HG02678 (cell line): Measurements from ENCODE around the gene KCNC3.

ENCODE experiments used
- ATAC-seq: cut with Tn5 transposase; IDR thresholded peaks from one replicate; pipeline ENCODE4 v1.9.1; 2021; ENCODE audit warnings: mild to moderate bottlenecking, moderate library complexity; ENCODE audit not compliant: unreplicated experiment

KCNC3 gene

GRCh38 chr19:50280074-50280473, 49.1 kb downstream of the KCNC3 start:
- ATAC-seq = no peak

- ATAC-seq = no peak
Measured at GRCh38 chr19:50277966-50278580, 51.1 kb downstream of the KCNC3 start.

- no peak for ATAC-seq
Measured at GRCh38 chr19:50276370-50277063, 52.7 kb downstream of the KCNC3 start.

GRCh38 chr19:50275577-50276368, 53.4 kb downstream of the KCNC3 start:
- no peak for ATAC-seq

GRCh38 chr19:50273821-50274220, 55.4 kb downstream of the KCNC3 start:
- ATAC-seq = no peak

GRCh38 chr19:50272263-50272897, 56.8 kb downstream of the KCNC3 start:
- ATAC-seq = no peak

- no peak for ATAC-seq
Measured at GRCh38 chr19:50269653-50270052, 59.5 kb downstream of the KCNC3 start.

GRCh38 chr19:50268501-50268900, 60.7 kb downstream of the KCNC3 start:
- ATAC-seq = no peak

GRCh38 chr19:50268041-50268440, 61.1 kb downstream of the KCNC3 start:
- no peak for ATAC-seq

GRCh38 chr19:50266896-50267295, 62.3 kb downstream of the KCNC3 start:
- no peak for ATAC-seq

GRCh38 chr19:50266041-50266440, 63.1 kb downstream of the KCNC3 start:
- no peak for ATAC-seq

- no peak for ATAC-seq
Measured at GRCh38 chr19:50264483-50265186, 64.5 kb downstream of the KCNC3 start.

- ATAC-seq = no peak
Measured at GRCh38 chr19:50263176-50263575, 66.0 kb downstream of the KCNC3 start.
